Neural progenitor cell (in vitro differentiated cells): ENCODE measurements around the gene ALAS1.

ENCODE experiments used
- EZH2 ChIP-seq: fragments of 200-600 bp; sonication (generic); IDR thresholded peaks from 2 replicates; pipeline ENCODE4 v1.6.1; 2017; ENCODE audit warnings: antibody characterized with exemption, mild to moderate bottlenecking, moderate library complexity
- EZH2phosphoT487 ChIP-seq: fragments of 200-600 bp; sonication (generic); IDR thresholded peaks from 2 replicates; pipeline ENCODE4 v1.6.1; 2017; ENCODE audit warnings: antibody characterized with exemption
- TF ChIP-seq, protein P1 (sequence below): fragments of 200-600 bp; sonication (generic); IDR thresholded peaks from 2 replicates; pipeline ENCODE4 v1.5.1; 2017; ENCODE audit warnings: antibody characterized with exemption, mild to moderate bottlenecking

DNA sequence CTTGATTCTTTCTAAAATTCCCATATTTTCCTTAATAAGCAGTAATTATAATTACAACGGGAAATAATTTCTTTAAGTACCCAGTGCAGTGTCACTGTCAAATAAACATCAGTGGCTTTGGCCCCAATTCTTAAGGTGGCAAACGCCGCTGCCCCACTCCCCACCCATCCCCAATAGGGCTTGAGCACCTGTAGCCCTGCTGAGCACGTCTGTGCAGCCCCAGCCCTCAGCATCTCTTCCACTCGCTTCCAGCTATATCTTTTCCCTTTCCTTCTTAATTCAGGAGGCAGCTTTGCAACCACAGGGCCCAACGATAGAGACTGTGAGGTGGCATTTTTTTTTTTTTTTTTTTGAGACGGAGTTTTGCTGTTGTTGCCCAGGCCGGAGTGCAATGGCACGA is 56.6 kb downstream of the ALAS1 start:
- TF ChIP-seq, protein P1, sequence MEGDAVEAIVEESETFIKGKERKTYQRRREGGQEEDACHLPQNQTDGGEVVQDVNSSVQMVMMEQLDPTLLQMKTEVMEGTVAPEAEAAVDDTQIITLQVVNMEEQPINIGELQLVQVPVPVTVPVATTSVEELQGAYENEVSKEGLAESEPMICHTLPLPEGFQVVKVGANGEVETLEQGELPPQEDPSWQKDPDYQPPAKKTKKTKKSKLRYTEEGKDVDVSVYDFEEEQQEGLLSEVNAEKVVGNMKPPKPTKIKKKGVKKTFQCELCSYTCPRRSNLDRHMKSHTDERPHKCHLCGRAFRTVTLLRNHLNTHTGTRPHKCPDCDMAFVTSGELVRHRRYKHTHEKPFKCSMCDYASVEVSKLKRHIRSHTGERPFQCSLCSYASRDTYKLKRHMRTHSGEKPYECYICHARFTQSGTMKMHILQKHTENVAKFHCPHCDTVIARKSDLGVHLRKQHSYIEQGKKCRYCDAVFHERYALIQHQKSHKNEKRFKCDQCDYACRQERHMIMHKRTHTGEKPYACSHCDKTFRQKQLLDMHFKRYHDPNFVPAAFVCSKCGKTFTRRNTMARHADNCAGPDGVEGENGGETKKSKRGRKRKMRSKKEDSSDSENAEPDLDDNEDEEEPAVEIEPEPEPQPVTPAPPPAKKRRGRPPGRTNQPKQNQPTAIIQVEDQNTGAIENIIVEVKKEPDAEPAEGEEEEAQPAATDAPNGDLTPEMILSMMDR: no peak
- TF ChIP-seq EZH2 (no peak), EZH2phosphoT487 (no peak)
